ENCODE data around the gene ARMC9. TPM values are rescaled to one million over a fixed set of nuclear protein-coding genes. Genes with fewer than 3 reads are reported as not detected.

ARMC9 gene
- total and polyA plus RNA-seq, 2 of the 13 experiments (the other 11 are each of a cell fraction or from before 2014, with no cell fraction given) = 9.1 to 12.8 TPM

DNA sequence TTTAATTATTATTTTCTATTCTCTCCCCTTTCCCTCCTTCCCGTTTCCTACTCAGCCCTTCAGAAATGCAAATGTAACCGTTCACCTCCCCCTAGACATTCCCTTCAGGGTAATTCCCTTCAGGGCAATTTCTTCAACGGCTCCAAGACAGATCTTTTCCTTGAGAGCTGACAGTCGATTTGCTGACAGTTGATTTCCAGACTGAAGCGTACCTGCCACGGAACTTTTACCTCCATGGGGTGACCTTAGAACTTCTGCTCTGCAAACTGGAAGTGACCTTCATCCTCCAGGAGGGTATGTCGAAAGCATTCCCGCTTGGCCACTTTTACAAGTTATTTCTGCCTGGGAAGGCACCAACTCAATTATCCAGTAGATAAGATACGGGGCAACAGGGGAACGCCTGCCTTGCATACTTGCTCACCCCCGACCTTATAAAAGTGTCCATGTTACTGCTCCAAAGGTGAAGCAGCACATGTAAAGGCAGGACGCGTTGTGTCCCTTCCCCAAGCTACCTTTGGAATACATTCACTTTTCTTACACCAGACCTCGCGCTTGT lies 215.6 kb downstream of the ARMC9 start (continued):
- TF ChIP-seq HNF4G (IDR thresholded peaks at IDR 0.05; ENCODE audit: borderline replicate concordance, low read depth, low read length) = peak; percentile 97
- peak; percentile 85 for TF ChIP-seq HNF4G (CRISPR knock-in tag; IDR thresholded peaks at IDR 0.05; ENCODE audit: borderline replicate concordance, low read depth)
- TF ChIP-seq, protein P1, sequence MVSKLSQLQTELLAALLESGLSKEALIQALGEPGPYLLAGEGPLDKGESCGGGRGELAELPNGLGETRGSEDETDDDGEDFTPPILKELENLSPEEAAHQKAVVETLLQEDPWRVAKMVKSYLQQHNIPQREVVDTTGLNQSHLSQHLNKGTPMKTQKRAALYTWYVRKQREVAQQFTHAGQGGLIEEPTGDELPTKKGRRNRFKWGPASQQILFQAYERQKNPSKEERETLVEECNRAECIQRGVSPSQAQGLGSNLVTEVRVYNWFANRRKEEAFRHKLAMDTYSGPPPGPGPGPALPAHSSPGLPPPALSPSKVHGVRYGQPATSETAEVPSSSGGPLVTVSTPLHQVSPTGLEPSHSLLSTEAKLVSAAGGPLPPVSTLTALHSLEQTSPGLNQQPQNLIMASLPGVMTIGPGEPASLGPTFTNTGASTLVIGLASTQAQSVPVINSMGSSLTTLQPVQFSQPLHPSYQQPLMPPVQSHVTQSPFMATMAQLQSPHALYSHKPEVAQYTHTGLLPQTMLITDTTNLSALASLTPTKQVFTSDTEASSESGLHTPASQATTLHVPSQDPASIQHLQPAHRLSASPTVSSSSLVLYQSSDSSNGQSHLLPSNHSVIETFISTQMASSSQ (IDR thresholded peaks at IDR 0.05; ENCODE audit: low read depth) = 0 out of 2 replicates have a peak, but pooled peaks have one; percentile 15
- TF ChIP-seq, protein P1 (CRISPR knock-in tag; IDR thresholded peaks at IDR 0.05; ENCODE audit: borderline replicate concordance) = no peak
- TF ChIP-seq, protein P2, sequence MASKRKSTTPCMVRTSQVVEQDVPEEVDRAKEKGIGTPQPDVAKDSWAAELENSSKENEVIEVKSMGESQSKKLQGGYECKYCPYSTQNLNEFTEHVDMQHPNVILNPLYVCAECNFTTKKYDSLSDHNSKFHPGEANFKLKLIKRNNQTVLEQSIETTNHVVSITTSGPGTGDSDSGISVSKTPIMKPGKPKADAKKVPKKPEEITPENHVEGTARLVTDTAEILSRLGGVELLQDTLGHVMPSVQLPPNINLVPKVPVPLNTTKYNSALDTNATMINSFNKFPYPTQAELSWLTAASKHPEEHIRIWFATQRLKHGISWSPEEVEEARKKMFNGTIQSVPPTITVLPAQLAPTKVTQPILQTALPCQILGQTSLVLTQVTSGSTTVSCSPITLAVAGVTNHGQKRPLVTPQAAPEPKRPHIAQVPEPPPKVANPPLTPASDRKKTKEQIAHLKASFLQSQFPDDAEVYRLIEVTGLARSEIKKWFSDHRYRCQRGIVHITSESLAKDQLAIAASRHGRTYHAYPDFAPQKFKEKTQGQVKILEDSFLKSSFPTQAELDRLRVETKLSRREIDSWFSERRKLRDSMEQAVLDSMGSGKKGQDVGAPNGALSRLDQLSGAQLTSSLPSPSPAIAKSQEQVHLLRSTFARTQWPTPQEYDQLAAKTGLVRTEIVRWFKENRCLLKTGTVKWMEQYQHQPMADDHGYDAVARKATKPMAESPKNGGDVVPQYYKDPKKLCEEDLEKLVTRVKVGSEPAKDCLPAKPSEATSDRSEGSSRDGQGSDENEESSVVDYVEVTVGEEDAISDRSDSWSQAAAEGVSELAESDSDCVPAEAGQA (IDR thresholded peaks at IDR 0.05; ENCODE audit: low read depth) = no peak
- TF ChIP-seq, protein P2 (CRISPR knock-in tag; IDR thresholded peaks at IDR 0.05; ENCODE audit: borderline replicate concordance) = no peak
- TF ChIP-seq, protein P3, sequence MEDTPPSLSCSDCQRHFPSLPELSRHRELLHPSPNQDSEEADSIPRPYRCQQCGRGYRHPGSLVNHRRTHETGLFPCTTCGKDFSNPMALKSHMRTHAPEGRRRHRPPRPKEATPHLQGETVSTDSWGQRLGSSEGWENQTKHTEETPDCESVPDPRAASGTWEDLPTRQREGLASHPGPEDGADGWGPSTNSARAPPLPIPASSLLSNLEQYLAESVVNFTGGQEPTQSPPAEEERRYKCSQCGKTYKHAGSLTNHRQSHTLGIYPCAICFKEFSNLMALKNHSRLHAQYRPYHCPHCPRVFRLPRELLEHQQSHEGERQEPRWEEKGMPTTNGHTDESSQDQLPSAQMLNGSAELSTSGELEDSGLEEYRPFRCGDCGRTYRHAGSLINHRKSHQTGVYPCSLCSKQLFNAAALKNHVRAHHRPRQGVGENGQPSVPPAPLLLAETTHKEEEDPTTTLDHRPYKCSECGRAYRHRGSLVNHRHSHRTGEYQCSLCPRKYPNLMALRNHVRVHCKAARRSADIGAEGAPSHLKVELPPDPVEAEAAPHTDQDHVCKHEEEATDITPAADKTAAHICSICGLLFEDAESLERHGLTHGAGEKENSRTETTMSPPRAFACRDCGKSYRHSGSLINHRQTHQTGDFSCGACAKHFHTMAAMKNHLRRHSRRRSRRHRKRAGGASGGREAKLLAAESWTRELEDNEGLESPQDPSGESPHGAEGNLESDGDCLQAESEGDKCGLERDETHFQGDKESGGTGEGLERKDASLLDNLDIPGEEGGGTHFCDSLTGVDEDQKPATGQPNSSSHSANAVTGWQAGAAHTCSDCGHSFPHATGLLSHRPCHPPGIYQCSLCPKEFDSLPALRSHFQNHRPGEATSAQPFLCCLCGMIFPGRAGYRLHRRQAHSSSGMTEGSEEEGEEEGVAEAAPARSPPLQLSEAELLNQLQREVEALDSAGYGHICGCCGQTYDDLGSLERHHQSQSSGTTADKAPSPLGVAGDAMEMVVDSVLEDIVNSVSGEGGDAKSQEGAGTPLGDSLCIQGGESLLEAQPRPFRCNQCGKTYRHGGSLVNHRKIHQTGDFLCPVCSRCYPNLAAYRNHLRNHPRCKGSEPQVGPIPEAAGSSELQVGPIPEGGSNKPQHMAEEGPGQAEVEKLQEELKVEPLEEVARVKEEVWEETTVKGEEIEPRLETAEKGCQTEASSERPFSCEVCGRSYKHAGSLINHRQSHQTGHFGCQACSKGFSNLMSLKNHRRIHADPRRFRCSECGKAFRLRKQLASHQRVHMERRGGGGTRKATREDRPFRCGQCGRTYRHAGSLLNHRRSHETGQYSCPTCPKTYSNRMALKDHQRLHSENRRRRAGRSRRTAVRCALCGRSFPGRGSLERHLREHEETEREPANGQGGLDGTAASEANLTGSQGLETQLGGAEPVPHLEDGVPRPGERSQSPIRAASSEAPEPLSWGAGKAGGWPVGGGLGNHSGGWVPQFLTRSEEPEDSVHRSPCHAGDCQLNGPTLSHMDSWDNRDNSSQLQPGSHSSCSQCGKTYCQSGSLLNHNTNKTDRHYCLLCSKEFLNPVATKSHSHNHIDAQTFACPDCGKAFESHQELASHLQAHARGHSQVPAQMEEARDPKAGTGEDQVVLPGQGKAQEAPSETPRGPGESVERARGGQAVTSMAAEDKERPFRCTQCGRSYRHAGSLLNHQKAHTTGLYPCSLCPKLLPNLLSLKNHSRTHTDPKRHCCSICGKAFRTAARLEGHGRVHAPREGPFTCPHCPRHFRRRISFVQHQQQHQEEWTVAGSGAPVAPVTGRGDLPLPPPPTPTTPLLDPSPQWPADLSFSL (CRISPR knock-in tag; IDR thresholded peaks at IDR 0.05) = no peak
- TF ChIP-seq NR2C2 (CRISPR knock-in tag; IDR thresholded peaks at IDR 0.05; ENCODE audit: borderline replicate concordance) = peak; percentile 75
- TF ChIP-seq PRMT3 (CRISPR knock-in tag; IDR thresholded peaks at IDR 0.05; ENCODE audit: borderline replicate concordance, low read depth) = no peak
- no peak for TF ChIP-seq FOXA1 (IDR thresholded peaks at IDR 0.05)
- 0 out of 2 replicates have a peak, but pooled peaks have one; percentile 19 for TF ChIP-seq FOXA1 (CRISPR knock-in tag; IDR thresholded peaks at IDR 0.05)
- TF ChIP-seq HNRNPK (IDR thresholded peaks at IDR 0.05; ENCODE audit: low read depth, low read length, poor library complexity, severe bottlenecking) = no peak

Data from HepG2 (cell line).